Activated B cell treated with CpG ODN at 0.5 μM for 24 hours (primary cell): ENCODE measurements around the gene ZNF8. TPM values are rescaled to one million over a fixed set of nuclear protein-coding genes. Genes with fewer than 3 reads are reported as not detected.

Source experiments
- ATAC-seq: fragments of 200-7000 bp; cut with Tn5 transposase; one replicate; pipeline ENCODE4 v1.10.0; 2021; ENCODE audit warnings: low read depth, mild to moderate bottlenecking, moderate library complexity
- CTCF ChIA-PET: fragments of 350-600 bp; sonication (Branson Sonifier 250); formaldehyde crosslinking; loops from one replicate; lab custom pipeline; 2021; ENCODE audit warnings: antibody characterized with exemption; lab: Charles Lee
- POLR2A ChIA-PET: fragments of 350-600 bp; sonication (Branson Sonifier 250); formaldehyde crosslinking; loops from one replicate; lab custom pipeline; 2021; ENCODE audit warnings: antibody characterized with exemption; lab: Charles Lee
- DNase-seq: peaks from one replicate; pipeline ENCODE4 v3.0.0; 2022
- H3K27ac Mint-ChIP-seq: one replicate; pipeline ENCODE4 v1.8.0; 2020; ENCODE audit warnings: mixed read lengths
- H3K27me3 Mint-ChIP-seq: one replicate; pipeline ENCODE4 v1.8.0; 2021; ENCODE audit warnings: mixed read lengths
- H3K36me3 Mint-ChIP-seq: one replicate; pipeline ENCODE4 v1.8.0; 2021; ENCODE audit warnings: low read depth, mixed read lengths
- H3K4me1 Mint-ChIP-seq: one replicate; pipeline ENCODE4 v1.8.0; 2021; ENCODE audit warnings: mixed read lengths
- H3K4me3 Mint-ChIP-seq: one replicate; pipeline ENCODE4 v1.8.0; 2020; ENCODE audit warnings: mild to moderate bottlenecking, mixed read lengths
- H3K9me3 Mint-ChIP-seq: one replicate; pipeline ENCODE4 v1.8.0; 2020; ENCODE audit warnings: mixed read lengths
- CTCF ChIP-seq: fragments of 200-600 bp; IDR thresholded peaks from one replicate; pipeline ENCODE4 v1.8.0; 2022; ENCODE audit warnings: antibody characterized with exemption, mild to moderate bottlenecking
- intact Hi-C: fragments of 100-400 bp; cut with micrococcal nuclease; formaldehyde crosslinking; loops from one replicate; pipeline ENCODE4 v1.15.1; 2024
- total RNA-seq: library from RNA; stranded (reverse); gene quantifications from 2 replicates; pipeline ENCODE4 v1.2.3, GENCODE V29; 2022

ZNF8 gene
- total RNA-seq, 1 donor from 2014 or later: 5.3 TPM

GRCh38 chr19:58336820-58337219 lies 58.1 kb downstream of the ZNF8 start:
- no peak overlapping the region for H3K27ac Mint-ChIP-seq
- ATAC-seq: no peak

GRCh38 chr19:58338336-58338735 lies 59.6 kb downstream of the ZNF8 start:
- no peak for DNase-seq
- H3K9me3 Mint-ChIP-seq: no peaks in the 10 kb centered on the region
- H3K4me1 Mint-ChIP-seq: no peaks in the 10 kb centered on the region
- no peaks in the 10 kb centered on the region for H3K27me3 Mint-ChIP-seq
- ChIA-PET POLR2A (no interaction called here), CTCF (no interaction called here)
- H3K4me3 Mint-ChIP-seq: no peak overlapping the region
- H3K27ac Mint-ChIP-seq: no peak overlapping the region
- intact Hi-C loops: no loop called here
- peaks cover 59% of the 10 kb centered on the region for H3K36me3 Mint-ChIP-seq
- no peak for ATAC-seq
- no peak for TF ChIP-seq CTCF

More at GRCh38 chr19:58336820-58337219, 58.1 kb downstream of the ZNF8 start:
- no peak for DNase-seq
- ChIA-PET CTCF (no interaction called here), POLR2A (no interaction called here)
- H3K4me1 Mint-ChIP-seq: no peaks in the 10 kb centered on the region
- H3K4me3 Mint-ChIP-seq: no peak overlapping the region
- no peak for TF ChIP-seq CTCF
- H3K27me3 Mint-ChIP-seq: no peaks in the 10 kb centered on the region
- intact Hi-C loops: no loop called here
- H3K9me3 Mint-ChIP-seq: no peaks in the 10 kb centered on the region
- peaks cover 55% of the 10 kb centered on the region for H3K36me3 Mint-ChIP-seq

GRCh38 chr19:58338825-58339558 lies 60.2 kb downstream of the ZNF8 start:
- intact Hi-C loops: no loop called here
- ATAC-seq (no peak), DNase-seq (no peak)
- no peak overlapping the region for H3K27ac Mint-ChIP-seq
- POLR2A ChIA-PET: no interaction called here
- CTCF ChIA-PET: no interaction called here
- H3K9me3 Mint-ChIP-seq: no peaks in the 10 kb centered on the region
- no peak overlapping the region for H3K4me3 Mint-ChIP-seq
- H3K36me3 Mint-ChIP-seq: peaks cover 59% of the 10 kb centered on the region
- no peaks in the 10 kb centered on the region for H3K4me1 Mint-ChIP-seq
- no peak for TF ChIP-seq CTCF
- H3K27me3 Mint-ChIP-seq: no peaks in the 10 kb centered on the region

- ChIA-PET POLR2A (interaction anchor here (4.4 kb wide), 1 partner anchor 17 kb away, joined by 90 read pairs; the partner anchor contains the start of gene ZNF497), CTCF (no interaction called here)
- Mint-ChIP-seq H3K27me3 (no peaks in the 10 kb centered on the region), H3K4me1 (peaks cover 27% of the 10 kb centered on the region), H3K4me3 (peak overlapping the region; percentile 21), H3K9me3 (no peaks in the 10 kb centered on the region), H3K36me3 (peaks cover 16% of the 10 kb centered on the region), H3K27ac (no peak overlapping the region)
- intact Hi-C loops: no loop called here
- ATAC-seq (no peak), DNase-seq (no peak)
- no peak for TF ChIP-seq CTCF
Measured at GRCh38 chr19:58345558-58345957, 66.8 kb downstream of the ZNF8 start.
